Spinal cord (tissue), 10 donors: Measurements from ENCODE around the gene REC114. TPM values are rescaled to one million over a fixed set of nuclear protein-coding genes. Genes with fewer than 3 reads are reported as not detected.

Experiments used
- DNase-seq, 6 donors: peaks; one replicate each; pipeline versions ENCODE4 v3.0.0 to v3.0.0-alpha.2; 2013 to 2015; ENCODE audit warnings: low spot score in 6 of 6, low read depth in 4 of 6
- H3K27ac ChIP-seq: one replicate; pipeline ENCODE4 v1.5.1; 2013; ENCODE audit warnings: low read depth, low read length, control low read depth
- H3K27me3 ChIP-seq: one replicate; pipeline ENCODE4 v1.6.1; 2013; ENCODE audit warnings: low read length; ENCODE audit not compliant: control insufficient read depth, insufficient read depth
- H3K36me3 ChIP-seq: one replicate; pipeline ENCODE4 v1.6.1; 2013; ENCODE audit warnings: low read length; ENCODE audit not compliant: control insufficient read depth, insufficient read depth
- H3K4me1 ChIP-seq: one replicate; pipeline ENCODE4 v1.6.1; 2013; ENCODE audit warnings: low read length; ENCODE audit not compliant: control insufficient read depth, insufficient read depth
- H3K4me3 ChIP-seq: one replicate; pipeline ENCODE4 v1.5.1; 2013; ENCODE audit warnings: low read depth, low read length, control low read depth
- H3K9me3 ChIP-seq: one replicate; pipeline ENCODE4 v1.6.1; 2013; ENCODE audit warnings: low read length; ENCODE audit not compliant: control insufficient read depth, insufficient read depth
- WGBS: methylation state at CpG from one replicate; pipeline ENCODE4 v1.1.5; 2013; ENCODE audit warnings: missing lambda C conversion rate; ENCODE audit not compliant: insufficient coverage; 5-methylcytosine and 5-hydroxymethylcytosine counted together
- polyA plus RNA-seq, 2 donors: library from polyadenylated mRNA; unstranded; fragments of 120-200 nt; gene quantifications; one replicate each; pipeline ENCODE4 v1.2.1, GENCODE V29; 2013; ENCODE audit not compliant: insufficient read length in 2 of 2
- total RNA-seq, 2 donors: library from RNA; depleted of rRNA in 1 of 2; stranded (reverse); fragments of 120-200 nt in 1 of 2; fragments of >200 nt in 1 of 2; gene quantifications; one replicate each; pipeline versions ENCODE4 v1.2.3 to v1.2.4, GENCODE V29; 2013 to 2014
- donor health status: healthy.

REC114 gene
- total and polyA plus RNA-seq, 4 donors, result not detected

- Histone ChIP-seq H3K4me1 (no peaks in the 10 kb centered on the region), H3K27me3 (no peaks in the 10 kb centered on the region), H3K27ac (no peak overlapping the region), H3K4me3 (no peak overlapping the region), H3K36me3 (peaks cover 16% of the 10 kb centered on the region), H3K9me3 (no peaks in the 10 kb centered on the region)
- WGBS, result no CpG with 5 or more reads among the region's 6 CpGs
- peak in 2 of 6 donors; percentile 65 to 69 for DNase-seq
Measured at GRCh38 chr15:73564255-73564654, 121.3 kb downstream of the REC114 start.

- DNase-seq, result no peak
- peaks cover 35% of the 10 kb centered on the region for H3K36me3 ChIP-seq
- no peak overlapping the region for H3K4me3 ChIP-seq
- no CpG with 5 or more reads among the region's 1 CpG for WGBS
- H3K4me1 ChIP-seq, result no peaks in the 10 kb centered on the region
- H3K27ac ChIP-seq, result no peak overlapping the region
- no peaks in the 10 kb centered on the region for H3K9me3 ChIP-seq
- H3K27me3 ChIP-seq, result no peaks in the 10 kb centered on the region
Measured at GRCh38 chr15:73567020-73567419, 124.1 kb downstream of the REC114 start.

- Histone ChIP-seq H3K36me3 (peaks cover 44% of the 10 kb centered on the region), H3K27me3 (no peaks in the 10 kb centered on the region), H3K4me1 (no peaks in the 10 kb centered on the region), H3K27ac (no peak overlapping the region), H3K4me3 (no peak overlapping the region), H3K9me3 (no peaks in the 10 kb centered on the region)
- DNase-seq, result no peak
- no CpG with 5 or more reads among the region's 7 CpGs for WGBS
Measured at GRCh38 chr15:73568564-73569280, 125.8 kb downstream of the REC114 start.

GRCh38 chr15:73569361-73569760 is 126.4 kb downstream of the REC114 start:
- Histone ChIP-seq H3K27me3 (no peaks in the 10 kb centered on the region), H3K9me3 (no peaks in the 10 kb centered on the region), H3K27ac (no peak overlapping the region), H3K4me1 (no peaks in the 10 kb centered on the region), H3K36me3 (peaks cover 44% of the 10 kb centered on the region), H3K4me3 (no peak overlapping the region)
- 76% methylated on average over 3 of the region's 3 CpGs for WGBS
- DNase-seq, result peak in 2 of 6 donors; percentile 11 to 27

GRCh38 chr15:73570355-73571032 is 127.5 kb downstream of the REC114 start:
- Histone ChIP-seq H3K27ac (no peak overlapping the region), H3K4me1 (no peaks in the 10 kb centered on the region), H3K27me3 (no peaks in the 10 kb centered on the region), H3K4me3 (no peak overlapping the region), H3K9me3 (no peaks in the 10 kb centered on the region), H3K36me3 (peaks cover 44% of the 10 kb centered on the region)
- DNase-seq, result no peak
- 97% methylated on average over 4 of the region's 7 CpGs for WGBS

GRCh38 chr15:73571346-73571745 is 128.4 kb downstream of the REC114 start:
- no peak overlapping the region for H3K27ac ChIP-seq
- peak in 1 of 6 donors; percentile 53 for DNase-seq
- no peaks in the 10 kb centered on the region for H3K27me3 ChIP-seq
- H3K9me3 ChIP-seq, result no peaks in the 10 kb centered on the region
- H3K4me3 ChIP-seq, result no peak overlapping the region
- WGBS, result 75% methylated on average over 1 of the region's 5 CpGs
- peaks cover 51% of the 10 kb centered on the region for H3K36me3 ChIP-seq
- H3K4me1 ChIP-seq, result no peaks in the 10 kb centered on the region

GRCh38 chr15:73572296-73572695 is 129.3 kb downstream of the REC114 start:
- DNase-seq, result no peak
- Histone ChIP-seq H3K27ac (no peak overlapping the region), H3K36me3 (peaks cover 52% of the 10 kb centered on the region), H3K9me3 (no peaks in the 10 kb centered on the region), H3K27me3 (no peaks in the 10 kb centered on the region), H3K4me3 (no peak overlapping the region), H3K4me1 (no peaks in the 10 kb centered on the region)
- WGBS, result 93% methylated on average over 2 of the region's 5 CpGs

GRCh38 chr15:73573037-73573436 is 130.1 kb downstream of the REC114 start:
- Histone ChIP-seq H3K9me3 (no peaks in the 10 kb centered on the region), H3K4me3 (no peak overlapping the region), H3K4me1 (no peaks in the 10 kb centered on the region), H3K27ac (no peak overlapping the region), H3K27me3 (no peaks in the 10 kb centered on the region), H3K36me3 (peaks cover 48% of the 10 kb centered on the region)
- DNase-seq, result no peak
- no CpG with 5 or more reads among the region's 1 CpG for WGBS

GRCh38 chr15:73573572-73573971 is 130.6 kb downstream of the REC114 start:
- Histone ChIP-seq H3K27me3 (no peaks in the 10 kb centered on the region), H3K27ac (no peak overlapping the region), H3K9me3 (no peaks in the 10 kb centered on the region), H3K36me3 (peaks cover 43% of the 10 kb centered on the region), H3K4me3 (no peak overlapping the region), H3K4me1 (no peaks in the 10 kb centered on the region)
- DNase-seq, result no peak
- 85% methylated on average over 5 of the region's 9 CpGs for WGBS
